ENCODE results near the gene GABARAP.
A peak's percentile ranks its signal among the peaks of the same experiment; 100 is the strongest.

Gene GABARAP

DNA sequence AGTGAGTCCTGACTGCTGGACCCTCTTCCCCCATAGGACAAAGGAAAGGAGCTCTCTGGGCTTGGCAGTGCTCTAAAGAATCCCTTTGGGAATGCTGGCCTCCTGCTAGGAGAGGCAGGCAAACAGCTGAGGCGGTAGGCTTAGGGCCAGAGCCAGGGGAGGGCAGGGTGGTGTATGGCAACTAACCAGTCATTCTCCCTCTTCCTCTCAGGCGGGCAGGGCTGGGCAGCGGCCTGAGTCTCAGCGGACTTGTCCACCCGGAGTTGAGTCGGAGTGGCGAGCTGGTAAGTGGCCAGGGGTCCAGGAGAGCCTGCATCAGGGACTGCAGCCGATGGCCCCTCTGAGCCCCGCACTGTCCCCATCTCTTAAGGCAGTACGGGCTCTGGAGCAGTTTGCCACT is 18.1 kb downstream of the GABARAP start:
- Histone ChIP-seq H2BK15ac (replicated peaks; ENCODE audit: low read depth) (no peak overlapping the region), H2BK120ac (ENCODE audit: low read depth, low read length) (no peak overlapping the region), H3K18ac (ENCODE audit: low read length) (no peak overlapping the region), H3K23ac (ENCODE audit: low read length) (no peak overlapping the region), H3K79me2 (ENCODE audit: control insufficient read depth, insufficient read depth, low read length) (no peaks in the 10 kb centered on the region), H3K4me2 (ENCODE audit: low read length) (no peak overlapping the region), H3K79me1 (ENCODE audit: low read length) (peaks cover 6% of the 10 kb centered on the region), H3K27me3 (ENCODE audit: insufficient read depth, low read length, poor library complexity) (no peaks in the 10 kb centered on the region), H3K4me1 (ENCODE audit: control insufficient read depth, low read depth, low read length) (no peaks in the 10 kb centered on the region), H2AK5ac (ENCODE audit: low read length) (no peak overlapping the region), H3K4me3 (ENCODE audit: low read length) (no peak overlapping the region), H3K27ac (ENCODE audit: low read depth, low read length) (no peak overlapping the region), H3K36me3 (ENCODE audit: control insufficient read depth, insufficient read depth, low read length) (peaks cover 20% of the 10 kb centered on the region), H3K9ac (ENCODE audit: low read length) (no peak overlapping the region), H3K56ac (ENCODE audit: low read length) (no peak overlapping the region), H4K5ac (ENCODE audit: low read length) (no peak overlapping the region), H3K4ac (ENCODE audit: low read depth, low read length) (no peak overlapping the region), H2BK5ac (ENCODE audit: low read length) (no peak overlapping the region), H4K8ac (ENCODE audit: low read depth, low read length) (no peak overlapping the region)
- no CpG with 5 or more reads among the region's 10 CpGs for WGBS (ENCODE audit: extremely low coverage, insufficient coverage, low lambda C conversion rate)
- no peak for DNase-seq

DNA sequence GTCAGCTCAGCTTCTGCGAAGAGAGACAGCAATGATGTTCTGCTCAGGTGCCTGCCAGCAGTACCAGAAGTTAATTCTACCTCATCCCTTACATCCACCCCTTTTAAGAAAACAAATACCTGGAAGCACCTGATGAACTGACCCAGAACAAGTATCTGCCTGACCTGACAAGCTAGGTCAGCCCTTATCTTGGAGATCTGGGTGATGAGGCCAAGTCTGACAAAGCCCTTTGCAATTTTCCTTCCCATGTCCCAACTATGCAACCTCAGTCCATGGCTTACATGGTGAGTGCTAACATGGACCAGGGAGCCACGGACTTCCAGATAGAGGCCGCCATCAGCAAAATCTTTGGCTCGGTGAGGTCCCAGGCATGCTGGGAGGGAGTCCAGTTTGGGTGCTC is 18.9 kb downstream of the GABARAP start:
- Histone ChIP-seq H3K4me1 (ENCODE audit: control insufficient read depth, low read depth, low read length) (peaks cover 2% of the 10 kb centered on the region), H3K56ac (ENCODE audit: low read length) (no peak overlapping the region), H3K79me1 (ENCODE audit: low read length) (peaks cover 6% of the 10 kb centered on the region), H3K9ac (ENCODE audit: low read length) (no peak overlapping the region), H2BK15ac (replicated peaks; ENCODE audit: low read depth) (no peak overlapping the region), H3K4me3 (ENCODE audit: low read length) (no peak overlapping the region), H3K36me3 (ENCODE audit: control insufficient read depth, insufficient read depth, low read length) (peaks cover 20% of the 10 kb centered on the region), H3K4me2 (ENCODE audit: low read length) (no peak overlapping the region), H2AK5ac (ENCODE audit: low read length) (no peak overlapping the region), H3K18ac (ENCODE audit: low read length) (no peak overlapping the region), H2BK120ac (ENCODE audit: low read depth, low read length) (no peak overlapping the region), H3K23ac (ENCODE audit: low read length) (no peak overlapping the region), H3K27me3 (ENCODE audit: insufficient read depth, low read length, poor library complexity) (no peaks in the 10 kb centered on the region), H4K8ac (ENCODE audit: low read depth, low read length) (no peak overlapping the region), H4K5ac (ENCODE audit: low read length) (no peak overlapping the region), H3K79me2 (ENCODE audit: control insufficient read depth, insufficient read depth, low read length) (no peaks in the 10 kb centered on the region), H2BK5ac (ENCODE audit: low read length) (no peak overlapping the region), H3K27ac (ENCODE audit: low read depth, low read length) (no peak overlapping the region), H3K4ac (ENCODE audit: low read depth, low read length) (no peak overlapping the region)
- no peak for DNase-seq
- no CpG with 5 or more reads among the region's 4 CpGs for WGBS (ENCODE audit: extremely low coverage, insufficient coverage, low lambda C conversion rate)

DNA sequence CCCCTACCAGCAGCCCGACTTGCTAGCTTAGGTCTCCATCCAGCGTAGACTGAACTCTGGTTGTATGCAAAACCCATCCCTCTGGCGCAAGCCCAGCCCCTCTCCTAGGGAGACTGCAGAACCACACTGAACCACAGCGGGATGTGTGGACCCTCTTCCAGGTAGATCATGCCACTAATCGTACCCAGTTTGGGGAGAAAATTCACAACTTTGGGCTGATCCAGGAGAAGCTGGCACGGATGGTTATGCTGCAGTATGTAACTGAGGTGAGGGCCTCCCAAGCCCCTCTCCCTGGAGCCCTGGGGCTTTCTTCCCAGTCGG is 19.3 kb downstream of the GABARAP start:
- no peak overlapping the region for H2BK15ac ChIP-seq (replicated peaks; ENCODE audit: low read depth)
- no CpG with 5 or more reads among the region's 7 CpGs for WGBS (ENCODE audit: extremely low coverage, insufficient coverage, low lambda C conversion rate)

DNA sequence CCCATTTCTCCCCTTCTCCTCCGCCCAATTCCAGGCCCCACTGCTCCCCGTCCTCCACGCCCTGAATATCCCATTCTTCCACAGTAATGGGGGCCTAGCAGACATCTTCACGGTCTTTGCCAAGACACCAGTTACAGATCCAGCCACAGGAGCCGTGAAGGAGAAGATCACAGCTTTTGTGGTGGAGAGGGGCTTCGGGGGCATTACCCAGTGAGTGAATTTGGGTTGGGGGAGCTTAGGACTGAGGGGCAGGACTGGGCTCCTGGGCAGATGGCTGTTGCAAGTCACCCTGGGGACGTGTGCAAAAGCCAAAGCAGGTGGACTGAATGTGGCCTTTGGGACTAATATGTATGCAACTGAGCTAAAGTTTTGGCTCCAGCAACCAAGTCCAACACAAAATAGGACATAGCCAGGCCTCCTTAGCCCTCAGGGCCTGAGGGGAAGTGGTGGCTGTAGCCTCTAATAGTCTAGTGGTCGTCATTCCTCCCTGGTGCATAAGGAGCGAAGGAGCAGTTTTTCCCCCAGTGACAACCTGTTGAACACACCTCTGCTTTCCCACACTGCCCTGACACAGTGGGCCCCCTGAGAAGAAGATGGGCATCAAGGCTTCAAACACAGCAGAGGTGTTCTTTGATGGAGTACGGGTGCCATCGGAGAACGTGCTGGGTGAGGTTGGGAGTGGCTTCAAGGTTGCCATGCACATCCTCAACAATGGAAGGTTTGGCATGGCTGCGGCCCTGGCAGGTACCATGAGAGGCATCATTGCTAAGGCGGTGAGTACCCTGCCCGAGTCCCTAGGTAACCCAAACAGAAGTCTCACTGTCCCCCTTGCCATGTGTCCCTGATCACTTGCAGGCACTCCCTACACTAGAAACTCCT is 19.9 kb downstream of the GABARAP start:
- Histone ChIP-seq H3K79me2 (ENCODE audit: control insufficient read depth, insufficient read depth, low read length) (no peaks in the 10 kb centered on the region), H3K18ac (ENCODE audit: low read length) (no peak overlapping the region), H3K79me1 (ENCODE audit: low read length) (peaks cover 4% of the 10 kb centered on the region), H3K4ac (ENCODE audit: low read depth, low read length) (no peak overlapping the region), H3K4me2 (ENCODE audit: low read length) (no peak overlapping the region), H3K27ac (ENCODE audit: low read depth, low read length) (no peak overlapping the region), H3K56ac (ENCODE audit: low read length) (no peak overlapping the region), H3K4me1 (ENCODE audit: control insufficient read depth, low read depth, low read length) (peaks cover 9% of the 10 kb centered on the region), H3K36me3 (ENCODE audit: control insufficient read depth, insufficient read depth, low read length) (peaks cover 15% of the 10 kb centered on the region), H4K5ac (ENCODE audit: low read length) (no peak overlapping the region), H2BK5ac (ENCODE audit: low read length) (no peak overlapping the region), H2BK120ac (ENCODE audit: low read depth, low read length) (no peak overlapping the region), H3K4me3 (ENCODE audit: low read length) (no peak overlapping the region), H3K23ac (ENCODE audit: low read length) (no peak overlapping the region), H4K8ac (ENCODE audit: low read depth, low read length) (no peak overlapping the region), H2AK5ac (ENCODE audit: low read length) (no peak overlapping the region), H2BK15ac (replicated peaks; ENCODE audit: low read depth) (no peak overlapping the region), H3K9ac (ENCODE audit: low read length) (no peak overlapping the region), H3K27me3 (ENCODE audit: insufficient read depth, low read length, poor library complexity) (no peaks in the 10 kb centered on the region)
- no peak for DNase-seq
- no CpG with 5 or more reads among the region's 15 CpGs for WGBS (ENCODE audit: extremely low coverage, insufficient coverage, low lambda C conversion rate)

More for the DNA sequence above, 19.3 kb downstream of the GABARAP start:
- Histone ChIP-seq H3K4ac (ENCODE audit: low read depth, low read length) (no peak overlapping the region), H2BK120ac (ENCODE audit: low read depth, low read length) (no peak overlapping the region), H4K5ac (ENCODE audit: low read length) (no peak overlapping the region), H3K9ac (ENCODE audit: low read length) (no peak overlapping the region), H3K36me3 (ENCODE audit: control insufficient read depth, insufficient read depth, low read length) (peaks cover 17% of the 10 kb centered on the region), H3K18ac (ENCODE audit: low read length) (no peak overlapping the region), H2BK5ac (ENCODE audit: low read length) (no peak overlapping the region), H3K56ac (ENCODE audit: low read length) (no peak overlapping the region), H2AK5ac (ENCODE audit: low read length) (no peak overlapping the region), H3K4me3 (ENCODE audit: low read length) (no peak overlapping the region), H3K23ac (ENCODE audit: low read length) (no peak overlapping the region), H3K4me2 (ENCODE audit: low read length) (no peak overlapping the region), H3K27ac (ENCODE audit: low read depth, low read length) (no peak overlapping the region), H3K4me1 (ENCODE audit: control insufficient read depth, low read depth, low read length) (peaks cover 6% of the 10 kb centered on the region), H3K27me3 (ENCODE audit: insufficient read depth, low read length, poor library complexity) (no peaks in the 10 kb centered on the region), H4K8ac (ENCODE audit: low read depth, low read length) (no peak overlapping the region), H3K79me1 (ENCODE audit: low read length) (peaks cover 4% of the 10 kb centered on the region), H3K79me2 (ENCODE audit: control insufficient read depth, insufficient read depth, low read length) (no peaks in the 10 kb centered on the region)
- no peak for DNase-seq

DNA sequence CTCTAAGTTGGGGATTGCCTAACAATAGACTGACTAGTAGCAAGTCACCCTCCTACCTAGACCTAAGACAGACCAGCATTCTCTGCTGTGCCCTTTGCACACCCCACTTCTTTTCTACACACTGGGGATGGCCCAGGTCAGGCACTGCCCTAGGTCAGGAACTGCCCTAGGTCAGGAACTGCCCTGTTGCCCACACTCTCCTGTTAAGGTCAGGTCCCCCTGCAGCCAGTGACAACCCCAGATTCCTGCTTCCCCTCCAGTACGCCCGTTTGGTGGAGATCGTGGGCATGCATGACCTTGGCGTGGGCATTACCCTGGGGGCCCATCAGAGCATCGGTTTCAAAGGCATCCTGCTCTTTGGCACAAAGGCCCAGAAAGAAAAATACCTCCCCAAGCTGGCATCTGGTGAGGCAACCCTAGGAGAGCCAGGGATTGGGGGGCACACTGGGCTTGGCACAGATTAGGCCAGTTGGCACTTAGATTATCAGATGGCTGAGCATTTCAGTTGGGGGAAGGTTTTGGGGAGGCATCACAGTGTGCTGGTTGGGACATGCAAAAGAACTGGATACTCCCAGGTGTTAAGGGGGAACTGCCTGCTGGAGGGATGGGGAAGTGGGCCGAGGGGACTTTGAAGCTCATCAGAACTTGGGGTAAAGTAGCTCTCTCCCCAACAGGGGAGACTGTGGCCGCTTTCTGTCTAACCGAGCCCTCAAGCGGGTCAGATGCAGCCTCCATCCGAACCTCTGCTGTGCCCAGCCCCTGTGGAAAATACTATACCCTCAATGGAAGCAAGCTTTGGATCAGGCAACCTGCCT is 20.8 kb downstream of the GABARAP start:
- peaks cover 4% of the 10 kb centered on the region for H3K79me1 ChIP-seq (ENCODE audit: low read length)
- peaks cover 9% of the 10 kb centered on the region for H3K4me1 ChIP-seq (ENCODE audit: control insufficient read depth, low read depth, low read length)
- no peak overlapping the region for H3K23ac ChIP-seq (ENCODE audit: low read length)
- H3K9ac ChIP-seq (ENCODE audit: low read length) = peak overlapping the region; percentile 70
- no peak for DNase-seq
- no peak overlapping the region for H3K18ac ChIP-seq (ENCODE audit: low read length)
- H2BK5ac ChIP-seq (ENCODE audit: low read length) = no peak overlapping the region
- H3K27me3 ChIP-seq (ENCODE audit: insufficient read depth, low read length, poor library complexity) = no peaks in the 10 kb centered on the region
- H3K4ac ChIP-seq (ENCODE audit: low read depth, low read length) = no peak overlapping the region
- peaks cover 12% of the 10 kb centered on the region for H3K36me3 ChIP-seq (ENCODE audit: control insufficient read depth, insufficient read depth, low read length)
- no peak overlapping the region for H4K5ac ChIP-seq (ENCODE audit: low read length)
- no peak overlapping the region for H2AK5ac ChIP-seq (ENCODE audit: low read length)
- no peak overlapping the region for H3K27ac ChIP-seq (ENCODE audit: low read depth, low read length)
- H3K4me3 ChIP-seq (ENCODE audit: low read length) = no peak overlapping the region
- H3K4me2 ChIP-seq (ENCODE audit: low read length) = no peak overlapping the region
- no peak overlapping the region for H4K8ac ChIP-seq (ENCODE audit: low read depth, low read length)
- H2BK15ac ChIP-seq (replicated peaks; ENCODE audit: low read depth) = no peak overlapping the region
- H3K56ac ChIP-seq (ENCODE audit: low read length) = no peak overlapping the region
- H2BK120ac ChIP-seq (ENCODE audit: low read depth, low read length) = no peak overlapping the region
- no CpG with 5 or more reads among the region's 10 CpGs for WGBS (ENCODE audit: extremely low coverage, insufficient coverage, low lambda C conversion rate)
- H3K79me2 ChIP-seq (ENCODE audit: control insufficient read depth, insufficient read depth, low read length) = peaks cover 4% of the 10 kb centered on the region
